HG02943 (cell line): Measurements from ENCODE around the gene ISLR.

Experiments used
- ATAC-seq: cut with Tn5 transposase; IDR thresholded peaks from one replicate; pipeline ENCODE4 v1.9.1; 2021; ENCODE audit warnings: mild to moderate bottlenecking, low read depth, moderate library complexity; ENCODE audit not compliant: unreplicated experiment

Gene ISLR

GRCh38 chr15:74170875-74171578 is 2.5 kb upstream of the ISLR start:
- ATAC-seq: no peak

DNA sequence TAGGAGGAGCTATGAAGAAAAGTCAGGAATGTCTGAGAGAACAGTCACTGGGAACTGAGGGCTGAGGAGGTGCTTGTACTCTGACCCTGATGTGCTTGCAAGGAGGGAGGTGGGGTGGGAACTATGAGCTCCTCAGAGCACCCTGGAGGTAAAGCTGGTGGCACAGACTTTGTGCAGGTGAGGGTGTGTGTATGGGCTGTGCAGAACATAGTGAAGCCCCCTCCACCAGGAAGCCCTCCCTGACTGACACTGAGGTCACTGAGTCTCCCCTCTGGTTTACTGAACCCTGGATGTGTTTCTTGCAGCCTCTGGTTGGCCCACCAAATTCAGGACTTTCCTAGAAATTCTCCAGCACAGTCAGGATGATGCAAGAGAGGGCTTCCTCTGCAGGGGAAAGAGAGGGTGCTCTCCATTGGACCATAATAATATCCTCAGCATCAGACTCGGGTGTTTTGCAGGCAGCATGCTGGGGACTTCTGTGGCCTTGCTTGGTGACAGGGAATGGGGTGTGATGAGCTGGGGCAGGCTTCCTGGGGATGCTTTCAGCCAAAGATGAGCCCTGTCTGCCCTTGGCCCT is 1.5 kb upstream of the ISLR start:
- ATAC-seq: no peak

DNA sequence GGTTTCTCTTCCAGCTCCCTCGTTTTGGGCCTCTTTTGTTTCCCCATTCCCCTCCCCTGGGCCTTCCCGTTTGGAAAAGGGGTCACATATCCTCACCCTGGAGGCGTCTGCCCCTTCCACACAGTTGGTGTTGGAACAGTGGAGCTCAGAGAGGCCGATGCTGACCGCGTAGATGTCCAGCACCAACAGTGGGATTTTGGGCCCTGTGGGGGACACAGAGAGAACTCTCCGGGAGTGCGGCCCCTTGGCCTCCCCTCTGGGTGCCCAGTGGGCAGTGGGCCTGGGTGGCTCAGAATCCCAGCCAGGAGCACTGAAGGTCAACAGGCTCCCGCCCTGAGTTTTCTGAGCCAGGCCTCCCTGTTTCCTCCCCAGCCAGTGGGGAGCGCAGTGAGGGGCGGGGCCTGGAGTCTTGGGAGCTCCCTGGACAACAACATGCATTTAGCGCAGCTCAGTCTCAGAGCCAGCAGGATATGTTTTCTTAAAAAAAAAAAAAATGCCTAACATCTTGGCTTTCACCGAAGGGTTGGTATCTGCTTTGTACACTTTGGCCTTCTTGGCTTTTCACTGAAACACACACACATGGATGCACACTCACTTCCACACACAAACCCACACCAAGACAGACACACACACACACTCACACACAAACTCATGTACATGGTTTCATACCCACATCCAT is 670 bp upstream of the ISLR start:
- no peak for ATAC-seq

- ATAC-seq: no peak
Observed at GRCh38 chr15:74174219-74174957, 878 bp downstream of the ISLR start.

DNA sequence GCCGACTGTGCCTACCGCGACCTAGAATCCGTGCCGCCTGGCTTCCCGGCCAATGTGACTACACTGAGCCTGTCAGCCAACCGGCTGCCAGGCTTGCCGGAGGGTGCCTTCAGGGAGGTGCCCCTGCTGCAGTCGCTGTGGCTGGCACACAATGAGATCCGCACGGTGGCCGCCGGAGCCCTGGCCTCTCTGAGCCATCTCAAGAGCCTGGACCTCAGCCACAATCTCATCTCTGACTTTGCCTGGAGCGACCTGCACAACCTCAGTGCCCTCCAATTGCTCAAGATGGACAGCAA is 1.4 kb downstream of the ISLR start:
- no peak for ATAC-seq

- no peak for ATAC-seq
Observed at GRCh38 chr15:74175271-74176191, 2.0 kb downstream of the ISLR start.

DNA sequence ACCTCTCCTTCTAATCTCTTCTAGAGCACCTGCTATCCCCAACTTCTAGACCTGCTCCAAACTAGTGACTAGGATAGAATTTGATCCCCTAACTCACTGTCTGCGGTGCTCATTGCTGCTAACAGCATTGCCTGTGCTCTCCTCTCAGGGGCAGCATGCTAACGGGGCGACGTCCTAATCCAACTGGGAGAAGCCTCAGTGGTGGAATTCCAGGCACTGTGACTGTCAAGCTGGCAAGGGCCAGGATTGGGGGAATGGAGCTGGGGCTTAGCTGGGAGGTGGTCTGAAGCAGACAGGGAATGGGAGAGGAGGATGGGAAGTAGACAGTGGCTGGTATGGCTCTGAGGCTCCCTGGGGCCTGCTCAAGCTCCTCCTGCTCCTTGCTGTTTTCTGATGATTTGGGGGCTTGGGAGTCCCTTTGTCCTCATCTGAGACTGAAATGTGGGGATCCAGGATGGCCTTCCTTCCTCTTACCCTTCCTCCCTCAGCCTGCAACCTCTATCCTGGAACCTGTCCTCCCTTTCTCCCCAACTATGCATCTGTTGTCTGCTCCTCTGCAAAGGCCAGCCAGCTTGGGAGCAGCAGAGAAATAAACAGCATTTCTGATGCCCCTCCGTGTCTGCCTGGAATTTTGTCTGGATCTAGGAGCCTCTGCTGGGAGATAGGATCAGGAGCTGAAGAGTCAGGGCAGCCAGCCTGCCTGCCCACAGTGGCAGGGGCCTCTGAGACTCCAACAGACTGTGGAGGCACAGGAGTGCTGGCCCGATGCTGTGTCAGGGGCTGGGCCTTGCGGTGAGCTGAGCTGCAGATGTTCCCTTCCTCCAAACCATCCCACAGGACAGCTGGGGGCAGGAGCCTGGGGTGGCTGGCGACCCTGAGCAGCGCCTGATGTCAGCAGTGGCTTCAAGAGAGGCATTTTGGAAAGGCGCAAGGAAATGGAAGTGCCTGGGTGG is 3.0 kb downstream of the ISLR start:
- ATAC-seq: no peak

GRCh38 chr15:74178326-74179100 is 5.0 kb downstream of the ISLR start:
- ATAC-seq: no peak

- no peak for ATAC-seq
Observed at GRCh38 chr15:74179101-74179841, 5.8 kb downstream of the ISLR start.

DNA sequence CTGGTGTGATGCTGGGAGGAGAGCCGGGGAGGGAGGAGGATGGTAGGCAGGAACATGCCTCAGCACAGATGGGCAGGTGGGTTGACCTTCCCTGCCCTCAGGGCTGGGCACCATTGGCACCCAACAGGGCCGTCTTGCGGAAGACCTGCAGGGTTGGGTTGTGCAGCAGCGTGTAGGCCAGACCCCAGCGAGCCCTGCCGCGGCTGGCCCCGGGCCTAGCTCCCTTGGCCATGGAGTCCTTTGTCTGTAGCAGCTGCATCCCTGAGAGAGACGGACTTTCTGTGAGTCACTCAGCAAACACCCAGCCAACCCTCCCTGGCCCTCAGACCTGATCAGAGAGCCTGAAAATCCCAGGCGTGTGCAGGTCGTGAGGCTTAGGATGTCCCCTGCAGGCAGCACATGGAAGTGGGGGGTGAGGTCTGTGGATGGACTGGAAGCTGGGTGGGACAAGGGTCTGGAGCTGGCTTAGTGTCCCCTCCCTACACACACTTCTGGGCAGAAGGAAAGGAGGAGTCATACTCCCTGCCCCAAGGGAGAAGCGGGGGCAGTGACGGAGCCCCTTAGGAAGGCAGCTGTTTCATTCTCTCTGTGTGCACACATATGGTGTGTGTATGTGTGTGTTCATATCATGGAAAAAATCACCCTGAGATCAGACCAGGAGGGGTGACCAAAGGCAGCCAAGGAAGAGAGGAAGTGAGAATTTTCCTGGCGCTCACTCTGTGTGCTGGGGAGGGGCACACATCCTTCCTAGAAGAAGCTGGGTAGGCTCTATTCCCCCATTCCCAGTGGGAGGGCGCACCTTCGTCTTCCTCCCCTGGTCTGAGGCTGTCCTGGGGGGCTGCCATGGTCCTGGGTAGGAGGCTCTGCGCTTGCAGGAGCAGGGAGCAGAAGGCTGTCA is 6.7 kb downstream of the ISLR start:
- ATAC-seq: no peak

DNA sequence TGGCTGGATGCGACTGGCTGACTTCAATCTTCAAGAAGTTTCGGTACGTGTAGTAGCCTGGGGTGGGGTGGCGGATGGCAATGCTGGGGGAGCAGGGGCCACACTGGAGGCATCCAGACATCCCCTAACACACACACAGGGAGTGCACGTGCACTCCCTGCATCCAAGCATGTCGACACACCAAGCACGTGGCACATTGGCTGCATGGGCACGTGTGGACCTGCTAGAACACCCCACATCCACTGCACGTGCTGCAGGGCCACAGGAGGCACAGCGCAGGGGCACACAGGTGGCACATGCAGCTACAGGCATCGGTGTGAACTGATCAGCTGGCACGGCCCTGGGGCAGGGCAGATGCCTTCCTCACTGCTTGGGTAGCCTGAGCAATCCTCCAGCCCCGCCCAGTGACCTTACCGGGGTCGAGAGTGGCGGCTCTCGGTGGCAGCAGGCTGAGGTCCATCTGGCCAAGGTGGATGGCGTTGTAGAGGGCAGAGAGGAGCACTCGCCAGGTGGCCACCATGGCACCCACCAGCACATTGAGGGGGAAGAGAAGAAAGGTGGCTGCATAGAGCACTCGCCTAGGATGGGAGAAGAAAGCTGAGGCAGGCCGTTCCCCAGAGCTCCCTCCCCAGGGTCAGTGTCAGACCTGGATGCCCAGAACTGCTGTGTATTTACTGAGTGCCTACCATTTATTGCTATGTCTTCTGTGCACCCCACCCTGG is 7.5 kb downstream of the ISLR start:
- ATAC-seq: no peak

DNA sequence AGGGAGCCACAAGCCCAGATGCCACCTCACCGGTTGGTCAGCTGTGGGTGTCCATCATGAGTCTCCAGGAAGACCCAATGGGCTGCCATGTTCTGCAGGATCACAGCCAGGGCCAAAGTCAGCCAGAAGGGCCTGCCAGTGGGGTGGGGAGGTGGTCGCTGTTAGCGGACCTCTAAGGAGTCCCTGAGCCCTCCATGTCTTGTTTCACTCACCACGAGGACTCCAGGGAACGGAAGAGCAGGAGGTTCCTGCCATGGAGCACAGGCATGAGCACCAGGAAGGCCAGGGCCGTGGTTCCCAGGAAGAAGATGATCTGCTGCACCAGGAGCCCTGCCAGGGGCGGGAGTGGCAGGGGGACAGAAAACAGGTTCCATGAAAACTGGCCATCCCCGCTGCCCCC is 8.6 kb downstream of the ISLR start:
- no peak for ATAC-seq

DNA sequence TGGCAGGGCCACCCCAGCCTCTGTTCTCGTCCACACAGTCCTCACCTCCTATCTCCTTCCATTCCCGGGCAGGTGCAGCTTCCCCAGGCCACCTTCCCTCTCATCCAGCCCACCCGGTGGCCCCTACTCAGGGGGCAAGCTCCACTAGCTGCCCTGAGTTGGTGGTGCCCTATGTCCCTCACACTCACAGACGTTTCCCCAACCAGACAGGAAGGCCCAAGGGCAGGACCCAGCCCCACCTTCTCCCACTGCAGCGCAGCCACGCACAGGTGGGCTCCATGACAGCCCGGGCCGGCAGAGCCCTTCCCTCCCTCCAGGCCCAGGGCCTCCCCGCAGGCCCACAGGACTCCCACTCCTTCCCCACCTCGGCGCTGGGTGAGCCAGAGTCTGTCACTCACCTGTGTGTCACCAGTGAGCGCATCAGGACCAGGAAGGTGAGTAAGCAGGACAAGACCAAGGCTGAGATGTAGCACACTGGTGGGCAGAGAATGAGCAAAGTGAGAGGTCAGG is 11.1 kb downstream of the ISLR start:
- no peak for ATAC-seq

GRCh38 chr15:74185710-74186348 is 12.3 kb downstream of the ISLR start:
- no peak for ATAC-seq

DNA sequence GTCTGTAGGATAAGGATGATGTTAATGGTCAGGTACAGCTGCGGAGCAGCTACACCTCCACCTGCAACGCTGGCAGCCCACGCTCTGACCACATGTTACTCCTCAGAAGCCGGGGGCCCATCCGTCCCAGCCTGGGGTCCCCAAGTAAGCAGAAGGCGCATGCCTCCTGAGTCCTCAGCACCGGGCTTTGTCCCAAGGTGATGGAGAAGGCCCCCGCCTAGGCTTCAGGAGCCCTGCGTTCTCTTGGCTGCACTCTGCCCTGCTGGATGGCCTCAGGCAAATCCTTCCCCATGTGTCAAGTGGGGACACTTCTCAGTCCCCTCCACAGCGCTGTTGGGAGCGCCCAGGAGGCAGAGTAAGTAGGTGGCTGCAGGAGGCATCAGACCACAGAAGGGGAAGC is 14.7 kb downstream of the ISLR start:
- no peak for ATAC-seq

DNA sequence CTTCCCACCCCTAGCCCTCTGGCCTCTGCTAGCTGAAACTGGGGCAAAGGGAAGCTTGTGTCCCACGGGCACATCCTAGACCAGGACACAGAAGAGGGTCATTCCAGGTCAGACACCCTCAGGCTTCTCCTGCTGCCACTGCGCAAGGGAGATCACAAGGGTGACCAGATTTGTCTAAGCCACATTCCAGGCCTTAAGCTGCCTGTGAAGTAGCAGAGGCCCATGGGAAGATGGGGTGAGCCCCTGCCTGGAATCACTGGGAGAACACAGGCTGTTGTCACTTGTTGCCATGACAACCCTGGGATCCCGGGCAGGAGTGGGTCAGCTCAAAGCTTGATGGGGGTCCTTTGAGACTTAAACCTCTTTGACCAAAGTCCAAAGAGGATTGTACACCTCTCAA is 18.3 kb downstream of the ISLR start:
- no peak for ATAC-seq
